ENCODE results near the gene ZNF407. TPM values are rescaled to one million over a fixed set of nuclear protein-coding genes. Genes with fewer than 3 reads are reported as not detected.

The ZNF407 gene
- total RNA-seq, 1 donor from 2014 or later: 13.2 TPM

DNA sequence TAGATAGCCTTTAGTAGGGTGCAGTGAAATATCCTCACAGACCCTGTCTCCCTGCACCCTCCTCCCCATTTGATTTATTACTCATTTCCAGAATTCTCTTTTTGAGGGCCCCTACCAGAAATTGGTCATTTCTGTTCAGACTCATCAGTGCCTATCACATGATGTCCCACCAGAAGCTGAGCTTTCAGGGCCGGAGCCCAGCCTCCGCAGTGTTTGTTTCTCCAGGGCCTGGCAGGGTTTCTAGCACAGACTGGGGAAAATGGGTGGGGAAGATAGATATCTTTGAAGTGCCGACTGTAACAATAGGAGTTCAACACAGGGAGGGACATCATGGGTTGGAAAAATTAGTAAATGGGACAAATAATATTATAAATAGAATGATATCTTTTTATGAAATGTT is 403.2 kb downstream of the ZNF407 start:
- H3K4me1 Mint-ChIP-seq: no peaks in the 10 kb centered on the region
- TF ChIP-seq CTCF (conservative IDR thresholded peaks at IDR 0.05): no peak
- H3K27me3 Mint-ChIP-seq (ENCODE audit: low read depth): no peaks in the 10 kb centered on the region
- no peak overlapping the region for H3K4me3 Mint-ChIP-seq
- H3K27ac Mint-ChIP-seq (ENCODE audit: unreplicated experiment): no peak overlapping the region
- no peaks in the 10 kb centered on the region for H3K36me3 Mint-ChIP-seq (ENCODE audit: low read depth)
- H3K9me3 Mint-ChIP-seq: no peaks in the 10 kb centered on the region
- no peak for DNase-seq (ENCODE audit: low read depth, low spot score)

DNA sequence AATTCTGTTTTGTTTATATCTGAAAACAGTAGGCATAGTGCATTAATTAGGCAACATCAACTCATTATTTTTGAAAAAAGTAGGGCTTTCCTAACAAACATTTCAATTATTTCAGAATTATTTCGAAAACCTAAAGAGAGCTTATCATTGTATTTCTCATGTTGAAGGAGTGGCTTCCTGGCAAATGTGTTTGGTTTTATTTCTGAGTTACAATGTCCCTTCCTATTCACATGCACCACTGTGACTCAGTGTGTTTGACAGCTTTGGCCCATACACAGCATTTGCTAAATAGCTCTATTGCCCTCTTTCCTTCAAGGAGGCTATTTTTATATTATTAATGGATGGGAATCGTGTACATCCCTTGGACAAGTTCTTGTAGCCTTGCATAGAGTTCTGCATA is 405.4 kb downstream of the ZNF407 start:
- no peaks in the 10 kb centered on the region for H3K27me3 Mint-ChIP-seq (ENCODE audit: low read depth)
- no peak for DNase-seq (ENCODE audit: low read depth, low spot score)
- no peaks in the 10 kb centered on the region for H3K4me1 Mint-ChIP-seq
- no peak overlapping the region for H3K27ac Mint-ChIP-seq (ENCODE audit: unreplicated experiment)
- H3K9me3 Mint-ChIP-seq: no peaks in the 10 kb centered on the region
- no peak for TF ChIP-seq CTCF (conservative IDR thresholded peaks at IDR 0.05)
- H3K36me3 Mint-ChIP-seq (ENCODE audit: low read depth): peaks cover 1% of the 10 kb centered on the region
- no peak overlapping the region for H3K4me3 Mint-ChIP-seq

GRCh38 chr18:75003764-75004690 is 406.4 kb downstream of the ZNF407 start:
- Mint-ChIP-seq H3K27me3 (ENCODE audit: low read depth) (no peaks in the 10 kb centered on the region), H3K4me1 (no peaks in the 10 kb centered on the region), H3K36me3 (ENCODE audit: low read depth) (peaks cover 4% of the 10 kb centered on the region), H3K4me3 (no peak overlapping the region), H3K9me3 (no peaks in the 10 kb centered on the region), H3K27ac (ENCODE audit: unreplicated experiment) (no peak overlapping the region)
- TF ChIP-seq CTCF (conservative IDR thresholded peaks at IDR 0.05): no peak
- no peak for DNase-seq (ENCODE audit: low read depth, low spot score)

DNA sequence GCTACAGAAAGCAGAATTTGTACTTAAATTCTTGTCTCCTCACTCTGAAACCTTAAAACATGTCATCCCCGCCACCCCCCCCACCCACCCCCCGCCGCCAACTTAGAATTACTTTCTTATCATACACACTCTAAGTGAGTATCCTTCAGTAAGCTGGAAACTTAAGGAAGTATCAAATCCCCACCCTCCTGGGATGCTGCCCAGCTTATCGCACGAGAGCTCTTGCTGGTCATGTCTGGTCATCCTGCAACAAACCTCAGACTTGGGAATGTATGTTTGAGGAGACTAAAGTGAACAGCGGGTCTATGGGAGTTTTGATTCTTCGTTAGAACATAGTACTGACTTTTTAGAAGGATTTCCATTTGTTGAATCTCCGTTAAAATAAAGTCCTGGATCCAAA is 408.0 kb downstream of the ZNF407 start:
- H3K4me3 Mint-ChIP-seq: no peak overlapping the region

DNA sequence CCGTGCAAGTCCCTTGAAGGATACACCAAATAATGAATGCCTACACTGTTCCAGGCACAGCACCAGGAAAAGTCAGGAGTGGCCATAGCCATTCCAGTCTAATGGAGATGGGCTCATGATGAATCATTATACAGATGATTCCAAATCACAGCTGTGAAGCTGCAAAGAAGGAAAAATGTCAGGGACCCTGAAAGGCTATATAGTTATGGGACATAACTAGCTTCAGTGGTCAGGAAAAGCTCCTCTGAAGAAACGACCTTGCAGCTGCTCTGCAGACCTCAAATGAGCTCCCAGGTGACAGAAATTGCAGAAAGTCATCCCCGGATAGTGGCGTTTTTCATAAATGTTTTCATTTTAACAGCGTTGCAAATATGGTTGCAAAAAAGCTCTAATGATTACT is 410.5 kb downstream of the ZNF407 start:
- TF ChIP-seq CTCF (conservative IDR thresholded peaks at IDR 0.05): no peak
- H3K4me1 Mint-ChIP-seq: peaks cover 5% of the 10 kb centered on the region
- H3K4me3 Mint-ChIP-seq: no peak overlapping the region
- no peaks in the 10 kb centered on the region for H3K9me3 Mint-ChIP-seq
- H3K27ac Mint-ChIP-seq (ENCODE audit: unreplicated experiment): no peak overlapping the region
- DNase-seq (ENCODE audit: low read depth, low spot score): no peak
- H3K27me3 Mint-ChIP-seq (ENCODE audit: low read depth): no peaks in the 10 kb centered on the region
- H3K36me3 Mint-ChIP-seq (ENCODE audit: low read depth): peaks cover 4% of the 10 kb centered on the region

More for the DNA sequence above, 408.0 kb downstream of the ZNF407 start:
- DNase-seq (ENCODE audit: low read depth, low spot score): no peak
- H3K27me3 Mint-ChIP-seq (ENCODE audit: low read depth): no peaks in the 10 kb centered on the region
- peaks cover 4% of the 10 kb centered on the region for H3K36me3 Mint-ChIP-seq (ENCODE audit: low read depth)
- H3K4me1 Mint-ChIP-seq: no peaks in the 10 kb centered on the region
- no peak overlapping the region for H3K27ac Mint-ChIP-seq (ENCODE audit: unreplicated experiment)
- no peak for TF ChIP-seq CTCF (conservative IDR thresholded peaks at IDR 0.05)
- no peaks in the 10 kb centered on the region for H3K9me3 Mint-ChIP-seq

Data from neural crest cell (in vitro differentiated cells).